ENCODE results near the gene SBK3. TPM values are rescaled to one million over a fixed set of nuclear protein-coding genes. Genes with fewer than 3 reads are reported as not detected.

SBK3 gene
- total and polyA plus RNA-seq, 2 donors (not counting 1 experiment from before 2014, with no cell fraction given) = not detected

GRCh38 chr19:55581145-55581822 lies 35.9 kb upstream of the SBK3 start:
- peak; percentile 32 for DNase-seq
- intact Hi-C loops (cut with micrococcal nuclease) = loop anchor here (2.0 kb wide), 1 partner anchor 18 kb away; the partner anchor contains the start of gene FIZ1
- Histone ChIP-seq H3K27me3 (replicated peaks in 1 of 4; ENCODE audit: control extremely low read depth in 1 of 4, control insufficient read depth in 3 of 4, insufficient read depth in 4 of 4, low read length in 3 of 4) (no peaks in the 10 kb centered on the region), H3K27ac (ENCODE audit: low read length in 2 of 2) (peak overlapping the region; percentile 66 to 80), H3K79me2 (ENCODE audit: control insufficient read depth, insufficient read depth, low read length) (no peaks in the 10 kb centered on the region), H3K9me3 (ENCODE audit: control extremely low read depth in 1 of 3, control insufficient read depth in 2 of 3, insufficient read depth in 1 of 3, low read length in 2 of 3) (peaks cover 0 to 6% (median 0%) of the 10 kb centered on the region in 3 donors), H3K36me3 (replicated peaks in 1 of 2; ENCODE audit: control extremely low read depth in 1 of 2, control insufficient read depth in 1 of 2, extremely low read depth in 1 of 2, insufficient read depth in 2 of 2, low read length in 1 of 2) (no peaks in the 10 kb centered on the region), H3K4me1 (ENCODE audit: control insufficient read depth in 2 of 2, insufficient read depth in 2 of 2, low read length in 2 of 2) (peaks cover 28 to 31% of the 10 kb centered on the region in 2 donors), H4K20me1 (ENCODE audit: control insufficient read depth, insufficient read depth, low read length, poor library complexity, severe bottlenecking) (no peaks in the 10 kb centered on the region), H3K4me3 (ENCODE audit: control extremely low read depth in 1 of 5, extremely low read depth in 1 of 5, insufficient read depth in 1 of 5, low read depth in 2 of 5, low read length in 4 of 5) (peak overlapping the region; percentile 19 to 78 (median 69)), H3K4me2 (replicated peaks; ENCODE audit: low read depth, low read length, poor library complexity, severe bottlenecking) (peak overlapping the region; percentile 93), H3K9ac (ENCODE audit: low read length) (peak overlapping the region; percentile 80), H2AFZ (ENCODE audit: insufficient read depth, low read depth, low read length, poor library complexity, severe bottlenecking) (peak overlapping the region; percentile 96)
- H3K27ac Mint-ChIP-seq = peak overlapping the region; percentile 68
- H3K4me1 Mint-ChIP-seq = peaks cover 36% of the 10 kb centered on the region
- TF ChIP-seq CTCF (IDR thresholded peaks at IDR 0.05) (no peak), EZH2 (IDR thresholded peaks at IDR 0.05; ENCODE audit: borderline replicate concordance, insufficient read depth, low read depth, low read length, poor library complexity, severe bottlenecking) (no peak)
- no peaks in the 10 kb centered on the region for H3K9me3 Mint-ChIP-seq (ENCODE audit: insufficient read depth)
- peak overlapping the region; percentile 83 for H3K4me3 Mint-ChIP-seq
- ChIA-PET CTCF (interaction anchor here (1.2 to 1.4 kb wide), 2 partner anchors 50 to 51 kb away, joined by 4 to 7 read pairs; no protein-coding TSS in a partner anchor), POLR2A (interaction anchor here (0.6 to 1.9 kb wide), 3 partner anchors 13 to 24 kb away, joined by 3 to 8 read pairs (median 5); partner anchors contain the start of genes FIZ1 and ZNF865)
- WGBS (ENCODE audit: insufficient coverage) = 51% methylated on average over 12 of the region's 12 CpGs
- ATAC-seq (ENCODE audit: low read depth) = no peak
- H3K27me3 Mint-ChIP-seq = no peaks in the 10 kb centered on the region

All from B cell (primary cell).